ENCODE data around the gene APOO. TPM values are rescaled to one million over a fixed set of nuclear protein-coding genes. Genes with fewer than 3 reads are reported as not detected.
A peak's percentile ranks its signal among the peaks of the same experiment; 100 is the strongest.

APOO gene
- total RNA-seq, 3 donors from 2014 or later, result 19.2 to 38.7 (median 36.6) TPM

DNA sequence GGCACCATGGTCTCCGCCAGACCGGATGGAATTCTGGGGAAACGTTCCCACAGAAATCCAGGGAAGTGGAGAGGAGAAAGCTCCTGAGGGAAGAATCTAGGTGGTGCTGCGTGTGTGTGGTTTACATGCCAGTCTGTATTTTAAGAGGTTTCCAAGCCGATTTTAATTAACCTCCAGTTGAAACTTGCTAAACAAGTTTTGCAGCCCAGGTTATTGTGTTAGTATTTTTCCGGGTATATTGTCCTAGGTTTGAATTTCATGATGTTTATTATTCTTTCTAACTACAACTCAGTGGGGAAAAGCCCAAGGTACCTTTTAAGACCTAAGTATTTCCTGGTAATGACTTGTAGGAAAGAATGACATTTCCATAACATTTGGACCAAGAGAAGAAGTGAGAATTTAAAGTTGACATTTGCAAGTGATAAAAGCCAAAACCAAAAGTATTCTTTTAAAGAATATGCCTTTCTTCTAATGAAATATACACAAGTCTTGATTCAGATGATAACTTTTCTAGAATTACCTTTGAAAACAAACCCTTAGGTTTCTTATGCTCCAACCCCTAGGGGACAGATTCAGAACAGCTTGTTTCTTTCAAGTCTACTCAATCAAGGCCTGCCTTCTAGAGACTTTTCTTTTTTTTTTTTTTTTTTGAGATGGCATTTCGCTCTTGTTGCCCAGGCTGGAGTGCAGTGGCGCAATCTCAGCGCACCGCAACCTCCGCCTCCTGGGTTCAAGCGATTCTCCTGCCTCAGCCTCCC is 110.2 kb downstream of the APOO start:
- intact Hi-C loops (cut with DNase I, micrococcal nuclease), result no loop called here
- Histone ChIP-seq H3K4me1 (ENCODE audit: low read depth) (peaks cover 2% of the 10 kb centered on the region), H3K36me3 (ENCODE audit: low read depth) (no peaks in the 10 kb centered on the region), H3K9me3 (no peaks in the 10 kb centered on the region), H3K4me3 (no peak overlapping the region)
- ATAC-seq (peak; percentile 85), DNase-seq (no peak)
- TF ChIP-seq, protein P1, sequence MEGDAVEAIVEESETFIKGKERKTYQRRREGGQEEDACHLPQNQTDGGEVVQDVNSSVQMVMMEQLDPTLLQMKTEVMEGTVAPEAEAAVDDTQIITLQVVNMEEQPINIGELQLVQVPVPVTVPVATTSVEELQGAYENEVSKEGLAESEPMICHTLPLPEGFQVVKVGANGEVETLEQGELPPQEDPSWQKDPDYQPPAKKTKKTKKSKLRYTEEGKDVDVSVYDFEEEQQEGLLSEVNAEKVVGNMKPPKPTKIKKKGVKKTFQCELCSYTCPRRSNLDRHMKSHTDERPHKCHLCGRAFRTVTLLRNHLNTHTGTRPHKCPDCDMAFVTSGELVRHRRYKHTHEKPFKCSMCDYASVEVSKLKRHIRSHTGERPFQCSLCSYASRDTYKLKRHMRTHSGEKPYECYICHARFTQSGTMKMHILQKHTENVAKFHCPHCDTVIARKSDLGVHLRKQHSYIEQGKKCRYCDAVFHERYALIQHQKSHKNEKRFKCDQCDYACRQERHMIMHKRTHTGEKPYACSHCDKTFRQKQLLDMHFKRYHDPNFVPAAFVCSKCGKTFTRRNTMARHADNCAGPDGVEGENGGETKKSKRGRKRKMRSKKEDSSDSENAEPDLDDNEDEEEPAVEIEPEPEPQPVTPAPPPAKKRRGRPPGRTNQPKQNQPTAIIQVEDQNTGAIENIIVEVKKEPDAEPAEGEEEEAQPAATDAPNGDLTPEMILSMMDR (IDR thresholded peaks at IDR 0.05), result no peak

DNA sequence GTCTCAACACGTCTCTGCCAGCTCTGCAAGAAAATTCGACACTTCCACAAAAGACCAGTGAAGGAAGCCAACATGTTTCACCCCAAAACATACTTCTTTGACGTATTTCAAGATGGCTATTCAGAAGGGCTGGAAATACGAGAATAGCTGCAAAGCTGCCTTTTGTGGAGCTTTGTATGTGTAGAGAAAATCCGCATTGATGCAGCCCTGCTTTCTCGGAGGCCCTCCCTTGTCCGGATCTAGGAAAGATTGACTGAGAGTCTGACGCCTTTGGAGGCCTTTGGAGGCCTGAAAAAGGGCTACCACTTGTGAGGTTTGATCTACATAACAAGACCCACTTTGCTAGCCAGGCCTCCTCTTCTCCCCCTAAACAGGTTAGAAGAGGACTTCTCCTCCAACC is 112.5 kb downstream of the APOO start:
- TF ChIP-seq, protein P1 (IDR thresholded peaks at IDR 0.05), result no peak
- no peak for ATAC-seq
- intact Hi-C loops (cut with DNase I, micrococcal nuclease), result no loop called here
- no peaks in the 10 kb centered on the region for H3K9me3 ChIP-seq
- no peak for DNase-seq
- H3K4me1 ChIP-seq (ENCODE audit: low read depth), result peaks cover 2% of the 10 kb centered on the region
- no peak overlapping the region for H3K4me3 ChIP-seq
- no peaks in the 10 kb centered on the region for H3K36me3 ChIP-seq (ENCODE audit: low read depth)

DNA sequence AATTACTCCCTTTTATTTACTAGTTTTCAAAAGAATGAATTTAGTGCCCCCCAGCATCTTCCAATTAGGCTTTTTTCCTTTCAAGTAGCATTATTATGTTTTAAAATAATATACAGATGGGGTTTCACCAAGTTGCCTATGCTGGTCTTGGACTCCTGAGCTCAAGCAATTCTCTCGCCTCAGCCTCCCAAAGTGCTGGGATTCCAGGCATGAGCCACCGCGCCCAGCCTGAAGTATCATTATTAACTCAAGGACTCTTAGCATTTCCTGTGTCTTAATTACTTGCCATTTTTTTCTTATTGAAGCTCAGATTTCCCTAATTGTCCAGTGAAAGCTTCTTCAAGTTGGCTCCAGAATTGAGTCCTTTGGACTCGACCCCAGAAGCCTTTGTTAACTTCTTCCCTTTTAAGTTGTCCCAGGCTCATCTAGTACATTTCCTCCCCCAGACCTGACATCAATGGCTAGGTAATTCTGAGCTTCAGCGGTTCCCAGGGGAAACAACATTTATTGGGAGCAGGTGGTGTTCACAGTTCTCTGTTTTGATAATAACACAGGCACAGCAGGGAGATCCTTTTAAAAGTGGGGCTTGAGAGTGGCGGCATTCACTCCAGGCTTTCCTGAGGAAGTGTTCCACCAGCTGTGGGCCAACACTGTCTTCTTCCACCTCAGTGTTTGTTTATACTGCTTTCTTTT is 114.7 kb downstream of the APOO start:
- ATAC-seq, result no peak
- Histone ChIP-seq H3K36me3 (ENCODE audit: low read depth) (no peaks in the 10 kb centered on the region), H3K4me1 (ENCODE audit: low read depth) (peaks cover 2% of the 10 kb centered on the region), H3K9me3 (no peaks in the 10 kb centered on the region), H3K4me3 (no peak overlapping the region)
- TF ChIP-seq, protein P1 (IDR thresholded peaks at IDR 0.05), result no peak
- intact Hi-C loops (cut with DNase I, micrococcal nuclease), result no loop called here
- DNase-seq, result no peak

DNA sequence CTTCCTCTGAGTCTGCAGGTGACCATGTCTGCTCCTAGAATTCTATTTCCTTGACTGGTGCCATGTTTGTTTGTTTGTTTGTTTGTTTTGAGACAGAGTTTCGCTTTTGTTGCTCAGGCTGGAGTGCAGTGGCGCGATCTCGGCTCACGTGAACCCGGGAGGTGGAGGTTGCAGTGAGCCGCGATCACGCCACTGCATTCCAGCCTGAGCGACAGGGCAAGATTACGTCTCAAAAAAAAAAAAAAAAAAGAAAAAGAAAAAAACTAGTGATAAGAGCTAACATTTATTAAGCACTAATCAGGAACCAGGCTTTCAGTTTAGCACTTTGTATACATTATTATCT is 117.6 kb downstream of the APOO start:
- H3K9me3 ChIP-seq, result no peaks in the 10 kb centered on the region
- TF ChIP-seq, protein P1 (IDR thresholded peaks at IDR 0.05), result no peak
- intact Hi-C loops (cut with DNase I, micrococcal nuclease), result no loop called here
- H3K36me3 ChIP-seq (ENCODE audit: low read depth), result no peaks in the 10 kb centered on the region
- DNase-seq (no peak), ATAC-seq (no peak)
- H3K4me1 ChIP-seq (ENCODE audit: low read depth), result no peaks in the 10 kb centered on the region
- no peak overlapping the region for H3K4me3 ChIP-seq

DNA sequence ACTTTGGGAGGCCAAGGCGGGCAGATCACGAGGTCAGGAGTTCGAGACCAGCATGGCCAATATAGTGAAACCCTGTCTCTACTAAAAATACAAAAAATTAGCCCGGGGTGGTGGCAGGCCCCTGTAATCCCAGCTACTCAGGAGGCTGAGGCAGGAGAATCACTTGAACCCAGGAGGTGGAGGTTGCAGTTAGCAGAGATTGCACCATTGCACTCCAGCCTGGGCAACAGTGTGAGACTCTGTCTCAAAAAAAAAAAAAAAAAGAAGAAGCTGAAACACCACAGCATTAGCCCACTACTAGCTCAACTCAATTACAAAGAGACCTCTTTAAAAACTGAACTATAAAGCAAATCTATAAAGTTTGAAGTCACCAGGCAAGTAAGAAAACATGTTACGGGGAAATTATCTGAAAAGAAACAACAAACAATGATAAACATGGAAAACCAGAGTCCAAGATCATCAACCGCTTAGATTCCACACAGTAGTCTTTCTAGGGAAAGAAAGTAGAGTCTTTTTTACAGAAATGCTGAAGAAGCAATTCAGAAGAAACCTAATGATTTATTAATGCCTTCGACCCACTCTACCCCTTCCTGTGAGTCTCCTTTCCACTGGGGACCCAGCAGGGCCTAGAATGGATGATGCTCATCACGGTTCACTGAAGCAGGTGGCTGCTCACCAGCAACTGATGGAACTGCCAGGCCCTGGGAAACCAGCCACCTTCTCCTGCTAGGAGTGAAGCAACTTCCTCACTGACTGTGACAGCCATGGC is 118.2 kb downstream of the APOO start:
- TF ChIP-seq, protein P1 (IDR thresholded peaks at IDR 0.05), result no peak
- Histone ChIP-seq H3K9me3 (no peaks in the 10 kb centered on the region), H3K4me3 (no peak overlapping the region), H3K36me3 (ENCODE audit: low read depth) (no peaks in the 10 kb centered on the region), H3K4me1 (ENCODE audit: low read depth) (no peaks in the 10 kb centered on the region)
- no peak for DNase-seq
- ATAC-seq, result no peak
- intact Hi-C loops (cut with DNase I, micrococcal nuclease), result loop anchor here in 1 of 2 donors (10.0 kb wide), 1 partner anchor 115 kb away; the partner anchor contains the start of genes APOO and CXorf58

Measured in mucosa of descending colon (tissue), 3 donors.